Activated naive CD8-positive, alpha-beta T cell treated with anti-CD3 and anti-CD28 coated beads, Interleukin-2, amount 10 ng/mL, durations not matched to agents 7 days and 5 days (primary cell): ENCODE data around the gene E4F1. TPM values are rescaled to one million over a fixed set of nuclear protein-coding genes. Genes with fewer than 3 reads are reported as not detected.

Source experiments
- ATAC-seq: fragments of 150-1000 bp; cut with Tn5 transposase; one replicate; pipeline ENCODE4 v1.10.0; 2021; ENCODE audit warnings: low read depth, moderate library complexity
- POLR2A ChIA-PET: fragments of 350-600 bp; sonication (Branson Sonifier 250); formaldehyde crosslinking; loops from one replicate; lab custom pipeline; 2021; ENCODE audit warnings: antibody characterized with exemption; lab: Charles Lee
- DNase-seq: peaks from one replicate; pipeline ENCODE4 v3.0.0; 2021
- H3K27ac Mint-ChIP-seq: one replicate; pipeline ENCODE4 v1.8.0; 2022; ENCODE audit warnings: mild to moderate bottlenecking, mixed read lengths
- H3K27me3 Mint-ChIP-seq: one replicate; pipeline ENCODE4 v1.8.0; 2022; ENCODE audit warnings: mild to moderate bottlenecking, moderate library complexity, mixed read lengths
- H3K36me3 Mint-ChIP-seq: one replicate; pipeline ENCODE4 v1.8.0; 2021; ENCODE audit warnings: mild to moderate bottlenecking, mixed read lengths
- H3K4me1 Mint-ChIP-seq: one replicate; pipeline ENCODE4 v1.8.0; 2021; ENCODE audit warnings: mixed read lengths
- H3K4me3 Mint-ChIP-seq: one replicate; pipeline ENCODE4 v1.8.0; 2022; ENCODE audit warnings: mild to moderate bottlenecking, moderate library complexity, mixed read lengths
- H3K9me3 Mint-ChIP-seq: one replicate; pipeline ENCODE4 v1.8.0; 2021; ENCODE audit warnings: mixed read lengths
- total RNA-seq, 2 experiments: library from RNA; stranded (reverse); gene quantifications; one replicate each; pipeline ENCODE4 v1.2.3, GENCODE V29; 2021

Gene E4F1
- 10 to 100 TPM; 34.1 to 34.8 TPM for total RNA-seq

- Mint-ChIP-seq H3K4me3 (peak within 1 kb of the TSS; percentile 82), H3K9me3 (no peaks in the 10 kb centered on the region), H3K27ac (peak within 1 kb of the TSS; percentile 78), H3K4me1 (peaks cover 14% of the 10 kb centered on the region), H3K36me3 (no peaks in the 10 kb centered on the region), H3K27me3 (no peaks in the 10 kb centered on the region)
- peak; percentile 97 for ATAC-seq
- POLR2A ChIA-PET = interaction anchor here (0.5 to 1.7 kb wide), 6 partner anchors 7 to 259 kb away, joined by 3 to 8 read pairs (median 3); partner anchors contain the start of genes DNASE1L2, ECI1, PGP and RPS2
- DNase-seq = peak; percentile 99
Measured at GRCh38 chr16:2223221-2223941, at the start of gene E4F1. Gene E4F1, plus strand, starts transcription at chr16:2223591. Its CDS starts 23 bp downstream, at chr16:2223614.

- ATAC-seq = no peak
- DNase-seq = no peak
- H3K9me3 Mint-ChIP-seq = no peaks in the 10 kb centered on the region
- POLR2A ChIA-PET = interaction anchor here (1.2 kb wide), 1 partner anchor 18 kb away, joined by 3 read pairs; the partner anchor contains the start of gene TRAF7
- H3K4me3 Mint-ChIP-seq = no peak overlapping the region
- peaks cover 1% of the 10 kb centered on the region for H3K36me3 Mint-ChIP-seq
- H3K27me3 Mint-ChIP-seq = no peaks in the 10 kb centered on the region
- no peaks in the 10 kb centered on the region for H3K4me1 Mint-ChIP-seq
- no peak overlapping the region for H3K27ac Mint-ChIP-seq
Measured at GRCh38 chr16:2173916-2174315, 49.5 kb upstream of the E4F1 start.

DNA sequence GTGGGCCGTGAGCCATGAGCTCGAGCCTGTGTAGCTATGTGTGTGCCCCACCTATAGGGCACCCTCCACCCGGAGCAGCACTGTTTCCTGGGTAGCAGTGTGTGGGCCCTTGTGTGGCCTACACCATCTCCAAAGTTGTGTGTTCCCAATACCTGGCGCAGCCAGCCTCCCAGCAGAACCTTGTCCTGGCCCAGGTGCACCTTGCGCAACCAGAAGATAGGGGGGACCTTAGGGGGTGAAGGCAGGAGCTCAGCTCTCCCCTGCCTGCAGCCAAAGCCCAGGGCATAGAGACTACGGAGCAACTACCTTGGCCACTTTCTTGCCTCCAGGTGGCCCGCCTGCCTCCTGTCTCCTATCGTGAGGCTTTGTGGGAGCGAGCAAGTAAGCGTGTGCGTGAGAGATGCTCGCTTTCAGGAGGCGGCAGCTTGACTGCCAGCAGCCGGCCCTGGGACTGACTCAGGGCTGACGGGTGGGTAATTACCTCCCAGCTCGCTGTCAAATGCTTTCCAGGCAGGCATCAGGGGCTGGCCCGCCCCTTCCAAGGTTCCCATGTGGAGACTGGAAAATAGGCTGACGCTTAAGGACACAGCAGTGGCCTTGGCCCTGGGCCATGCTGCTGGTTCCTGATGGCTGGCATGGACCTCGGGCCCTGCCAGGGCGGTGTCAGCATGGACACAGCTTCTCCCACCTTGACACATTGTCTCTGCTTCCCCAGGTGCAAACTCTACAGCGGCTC, 48.8 kb upstream of the E4F1 start:
- POLR2A ChIA-PET = interaction anchor here (1.2 kb wide), 1 partner anchor 19 kb away, joined by 3 read pairs; the partner anchor contains the start of gene TRAF7
- H3K36me3 Mint-ChIP-seq = peaks cover 1% of the 10 kb centered on the region
- no peaks in the 10 kb centered on the region for H3K9me3 Mint-ChIP-seq

GRCh38 chr16:2175454-2175853, 47.9 kb upstream of the E4F1 start:
- Mint-ChIP-seq H3K36me3 (peaks cover 1% of the 10 kb centered on the region), H3K4me3 (no peak overlapping the region), H3K4me1 (no peaks in the 10 kb centered on the region), H3K27me3 (no peaks in the 10 kb centered on the region), H3K27ac (no peak overlapping the region), H3K9me3 (no peaks in the 10 kb centered on the region)
- POLR2A ChIA-PET = no interaction called here
- no peak for DNase-seq
- no peak for ATAC-seq

More for the DNA sequence above, 48.8 kb upstream of the E4F1 start:
- no peak for ATAC-seq
- Mint-ChIP-seq H3K4me1 (no peaks in the 10 kb centered on the region), H3K4me3 (no peak overlapping the region), H3K27ac (no peak overlapping the region), H3K27me3 (no peaks in the 10 kb centered on the region)
- no peak for DNase-seq

GRCh38 chr16:2176047-2176446, 47.3 kb upstream of the E4F1 start:
- no peaks in the 10 kb centered on the region for H3K9me3 Mint-ChIP-seq
- peaks cover 1% of the 10 kb centered on the region for H3K36me3 Mint-ChIP-seq
- no peak overlapping the region for H3K4me3 Mint-ChIP-seq
- no peaks in the 10 kb centered on the region for H3K27me3 Mint-ChIP-seq
- ATAC-seq (no peak), DNase-seq (no peak)
- no peak overlapping the region for H3K27ac Mint-ChIP-seq
- POLR2A ChIA-PET = no interaction called here
- H3K4me1 Mint-ChIP-seq = no peaks in the 10 kb centered on the region

DNA sequence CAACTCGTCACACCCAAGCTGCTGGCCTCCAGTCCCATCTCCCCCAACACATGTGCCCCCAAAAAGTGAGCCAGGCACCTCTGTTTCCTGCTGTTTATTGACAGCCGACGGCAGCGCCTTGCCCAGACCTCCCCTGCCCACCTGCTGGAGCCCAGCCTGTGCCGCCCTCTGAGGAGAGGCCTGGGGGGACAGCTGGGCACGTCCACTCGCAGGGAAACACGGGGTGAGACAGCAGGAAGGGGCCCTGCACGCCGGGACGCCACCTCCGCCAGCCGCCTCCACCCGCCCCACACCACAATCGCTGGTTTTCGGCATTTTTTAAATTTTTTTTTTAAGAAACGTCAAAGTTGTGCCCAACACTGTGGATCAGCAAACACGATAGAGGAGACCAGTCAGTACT, 46.3 kb upstream of the E4F1 start:
- ATAC-seq (no peak), DNase-seq (no peak)
- H3K4me1 Mint-ChIP-seq = no peaks in the 10 kb centered on the region
- POLR2A ChIA-PET = no interaction called here
- no peaks in the 10 kb centered on the region for H3K27me3 Mint-ChIP-seq
- no peaks in the 10 kb centered on the region for H3K36me3 Mint-ChIP-seq
- H3K9me3 Mint-ChIP-seq = no peaks in the 10 kb centered on the region
- no peak overlapping the region for H3K27ac Mint-ChIP-seq
- H3K4me3 Mint-ChIP-seq = no peak overlapping the region

GRCh38 chr16:2177561-2177960, 45.8 kb upstream of the E4F1 start:
- Mint-ChIP-seq H3K36me3 (no peaks in the 10 kb centered on the region), H3K4me1 (no peaks in the 10 kb centered on the region), H3K4me3 (no peak overlapping the region), H3K9me3 (no peaks in the 10 kb centered on the region), H3K27ac (no peak overlapping the region), H3K27me3 (no peaks in the 10 kb centered on the region)
- POLR2A ChIA-PET = no interaction called here
- DNase-seq = no peak
- ATAC-seq = no peak

- H3K27me3 Mint-ChIP-seq = no peaks in the 10 kb centered on the region
- DNase-seq (peak; percentile 55), ATAC-seq (peak; percentile 40)
- no peak overlapping the region for H3K4me3 Mint-ChIP-seq
- H3K4me1 Mint-ChIP-seq = no peaks in the 10 kb centered on the region
- POLR2A ChIA-PET = no interaction called here
- H3K27ac Mint-ChIP-seq = no peak overlapping the region
- H3K36me3 Mint-ChIP-seq = no peaks in the 10 kb centered on the region
- no peaks in the 10 kb centered on the region for H3K9me3 Mint-ChIP-seq
Measured at GRCh38 chr16:2178321-2179106, 44.9 kb upstream of the E4F1 start.

GRCh38 chr16:2179107-2179501, 44.3 kb upstream of the E4F1 start:
- DNase-seq (no peak), ATAC-seq (no peak)
- H3K9me3 Mint-ChIP-seq = no peaks in the 10 kb centered on the region
- no peaks in the 10 kb centered on the region for H3K36me3 Mint-ChIP-seq
- H3K27me3 Mint-ChIP-seq = no peaks in the 10 kb centered on the region
- POLR2A ChIA-PET = no interaction called here
- H3K4me1 Mint-ChIP-seq = no peaks in the 10 kb centered on the region
- H3K4me3 Mint-ChIP-seq = no peak overlapping the region
- no peak overlapping the region for H3K27ac Mint-ChIP-seq

GRCh38 chr16:2179576-2179975, 43.8 kb upstream of the E4F1 start:
- Mint-ChIP-seq H3K36me3 (no peaks in the 10 kb centered on the region), H3K9me3 (no peaks in the 10 kb centered on the region), H3K27me3 (no peaks in the 10 kb centered on the region), H3K27ac (no peak overlapping the region), H3K4me3 (no peak overlapping the region), H3K4me1 (no peaks in the 10 kb centered on the region)
- POLR2A ChIA-PET = no interaction called here
- ATAC-seq (no peak), DNase-seq (no peak)

GRCh38 chr16:2180461-2180860, 42.9 kb upstream of the E4F1 start:
- Mint-ChIP-seq H3K4me3 (no peak overlapping the region), H3K36me3 (no peaks in the 10 kb centered on the region), H3K27me3 (no peaks in the 10 kb centered on the region), H3K4me1 (no peaks in the 10 kb centered on the region), H3K27ac (no peak overlapping the region), H3K9me3 (no peaks in the 10 kb centered on the region)
- ATAC-seq (no peak), DNase-seq (no peak)
- POLR2A ChIA-PET = no interaction called here

GRCh38 chr16:2180962-2181923, 42.1 kb upstream of the E4F1 start:
- Mint-ChIP-seq H3K9me3 (no peaks in the 10 kb centered on the region), H3K4me1 (no peaks in the 10 kb centered on the region), H3K4me3 (no peak overlapping the region), H3K27me3 (peaks cover 3% of the 10 kb centered on the region), H3K36me3 (no peaks in the 10 kb centered on the region), H3K27ac (no peak overlapping the region)
- DNase-seq (no peak), ATAC-seq (no peak)
- POLR2A ChIA-PET = interaction anchor here (2.0 kb wide), 1 partner anchor 26 kb away, joined by 9 read pairs; the partner anchor contains the start of gene TRAF7
